Stimulated activated CD8-positive, alpha-beta memory T cell treated with anti-CD3 and anti-CD28 coated beads, Interleukin-7, amount 100 ng/mL, for 1 hour (primary cell): ENCODE results near the gene IL32.
"Not testable (repeated sequence)": the region's sequence is repeated elsewhere in the genome, so short reads cannot be mapped to it uniquely, and the experiment has no call there.

ENCODE experiments used
- DNase-seq, 2 donors: peaks; one replicate each; pipeline ENCODE4 v3.0.0-alpha.2; 2020; ENCODE audit warnings: low read depth in 2 of 2

Gene IL32

GRCh38 chr16:3051494-3051893, 13.9 kb upstream of the IL32 start:
- DNase-seq, result no peak

- DNase-seq, result not testable (repeated sequence)
These were observed 12.7 kb upstream of the IL32 start for GRCh38 chr16:3052571-3053329.

GRCh38 chr16:3053330-3053710, 12.1 kb upstream of the IL32 start:
- DNase-seq, result not testable (repeated sequence)

- DNase-seq, result no peak
These were observed 10.3 kb upstream of the IL32 start for GRCh38 chr16:3054965-3055733.

- DNase-seq, result not testable (repeated sequence)
These were observed 9.7 kb upstream of the IL32 start for GRCh38 chr16:3055734-3056115.

DNA sequence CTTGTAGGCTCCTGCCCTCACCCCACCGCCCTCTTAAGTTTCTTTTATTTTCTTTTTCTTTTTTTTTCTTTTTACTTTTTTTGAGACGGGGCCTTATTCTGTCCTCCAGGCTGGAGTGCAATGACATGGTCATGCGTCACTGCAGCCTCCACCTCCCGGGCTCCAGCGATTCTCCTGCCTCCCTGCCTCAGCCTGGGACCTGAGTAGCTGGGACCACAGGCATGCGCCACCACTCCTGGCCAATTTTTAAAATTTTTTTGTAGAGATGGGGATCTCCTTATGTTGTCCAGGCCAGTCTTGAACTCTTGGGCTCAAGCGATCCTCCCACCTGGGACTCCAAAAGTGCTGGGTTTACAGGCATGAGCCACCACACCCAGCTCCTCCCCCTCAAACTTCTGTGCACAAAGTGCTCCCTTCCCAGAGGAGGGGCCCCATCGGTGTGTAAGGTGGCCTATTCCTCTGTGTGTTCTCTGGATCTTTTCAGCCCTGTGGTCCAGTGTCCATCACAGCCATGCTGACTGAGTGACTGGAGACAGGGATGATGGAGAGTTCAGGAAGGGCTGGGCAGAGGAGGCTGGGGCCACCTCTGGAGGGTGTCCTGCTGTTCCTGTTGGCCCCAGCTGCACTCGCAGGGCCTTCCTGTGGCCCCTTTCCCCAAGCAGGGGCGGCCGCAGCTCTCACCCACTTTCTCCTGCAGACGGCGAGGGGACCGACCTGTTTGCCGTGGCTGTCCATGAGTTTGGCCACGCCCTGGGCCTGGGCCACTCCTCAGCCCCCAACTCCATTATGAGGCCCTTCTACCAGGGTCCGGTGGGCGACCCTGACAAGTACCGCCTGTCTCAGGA, 8.9 kb upstream of the IL32 start:
- no peak for DNase-seq

DNA sequence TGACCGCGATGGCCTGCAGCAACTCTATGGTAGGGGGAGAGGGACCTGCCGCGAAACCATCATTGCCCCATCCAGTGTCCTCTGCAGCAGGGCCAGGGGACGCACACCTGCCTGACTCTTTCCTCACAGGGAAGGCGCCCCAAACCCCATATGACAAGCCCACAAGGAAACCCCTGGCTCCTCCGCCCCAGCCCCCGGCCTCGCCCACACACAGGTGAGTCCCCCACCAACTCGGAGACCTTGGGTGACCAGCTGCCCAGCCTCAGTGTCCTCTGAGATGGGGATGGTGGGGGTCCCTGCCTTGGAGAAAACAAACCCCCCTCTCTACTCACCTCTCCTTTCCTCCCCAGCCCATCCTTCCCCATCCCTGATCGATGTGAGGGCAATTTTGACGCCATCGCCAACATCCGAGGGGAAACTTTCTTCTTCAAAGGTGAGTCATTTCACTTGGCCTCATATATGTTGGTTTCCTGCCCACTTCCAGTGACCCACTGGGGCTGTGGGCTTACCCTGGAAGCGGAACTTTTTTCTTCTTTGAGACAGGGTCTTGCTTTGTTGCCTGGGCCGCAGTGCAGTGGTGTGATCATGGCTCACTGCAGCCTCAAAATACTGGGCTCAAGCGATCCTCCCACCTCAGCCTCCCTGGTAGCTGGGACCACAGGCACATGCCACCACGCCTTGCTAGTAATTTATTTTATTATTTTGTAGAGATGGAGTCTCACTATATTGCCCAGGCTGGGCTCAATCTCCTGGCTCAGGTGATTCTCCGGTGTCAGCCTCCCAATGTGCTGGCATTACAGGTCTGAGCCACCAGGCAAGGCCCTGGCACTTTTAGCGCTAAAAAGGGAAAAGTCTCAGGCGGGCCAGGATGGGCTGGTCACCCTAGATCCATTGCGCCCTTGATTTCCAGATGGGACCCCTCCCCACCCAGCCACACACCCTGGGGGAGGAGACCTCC, 8.0 kb upstream of the IL32 start:
- no peak for DNase-seq

DNA sequence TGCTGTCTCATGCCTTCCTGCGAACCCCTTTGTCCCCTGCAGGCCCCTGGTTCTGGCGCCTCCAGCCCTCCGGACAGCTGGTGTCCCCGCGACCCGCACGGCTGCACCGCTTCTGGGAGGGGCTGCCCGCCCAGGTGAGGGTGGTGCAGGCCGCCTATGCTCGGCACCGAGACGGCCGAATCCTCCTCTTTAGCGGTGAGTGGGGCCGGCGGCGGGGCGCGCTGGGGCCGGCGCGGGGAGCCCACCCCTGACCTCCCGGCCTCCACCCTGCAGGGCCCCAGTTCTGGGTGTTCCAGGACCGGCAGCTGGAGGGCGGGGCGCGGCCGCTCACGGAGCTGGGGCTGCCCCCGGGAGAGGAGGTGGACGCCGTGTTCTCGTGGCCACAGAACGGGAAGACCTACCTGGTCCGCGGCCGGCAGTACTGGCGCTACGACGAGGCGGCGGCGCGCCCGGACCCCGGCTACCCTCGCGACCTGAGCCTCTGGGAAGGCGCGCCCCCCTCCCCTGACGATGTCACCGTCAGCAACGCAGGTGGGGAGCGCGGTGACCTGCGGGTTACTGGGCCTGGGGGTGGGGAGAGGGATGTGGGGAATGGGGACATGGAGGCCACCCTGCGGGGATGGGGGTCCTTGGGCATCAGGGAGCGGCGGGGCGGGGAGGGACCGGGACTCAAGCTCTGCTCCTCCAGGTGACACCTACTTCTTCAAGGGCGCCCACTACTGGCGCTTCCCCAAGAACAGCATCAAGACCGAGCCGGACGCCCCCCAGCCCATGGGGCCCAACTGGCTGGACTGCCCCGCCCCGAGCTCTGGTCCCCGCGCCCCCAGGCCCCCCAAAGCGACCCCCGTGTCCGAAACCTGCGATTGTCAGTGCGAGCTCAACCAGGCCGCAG, 7.1 kb upstream of the IL32 start:
- peak in 1 of 2 donors; percentile 14 for DNase-seq

DNA sequence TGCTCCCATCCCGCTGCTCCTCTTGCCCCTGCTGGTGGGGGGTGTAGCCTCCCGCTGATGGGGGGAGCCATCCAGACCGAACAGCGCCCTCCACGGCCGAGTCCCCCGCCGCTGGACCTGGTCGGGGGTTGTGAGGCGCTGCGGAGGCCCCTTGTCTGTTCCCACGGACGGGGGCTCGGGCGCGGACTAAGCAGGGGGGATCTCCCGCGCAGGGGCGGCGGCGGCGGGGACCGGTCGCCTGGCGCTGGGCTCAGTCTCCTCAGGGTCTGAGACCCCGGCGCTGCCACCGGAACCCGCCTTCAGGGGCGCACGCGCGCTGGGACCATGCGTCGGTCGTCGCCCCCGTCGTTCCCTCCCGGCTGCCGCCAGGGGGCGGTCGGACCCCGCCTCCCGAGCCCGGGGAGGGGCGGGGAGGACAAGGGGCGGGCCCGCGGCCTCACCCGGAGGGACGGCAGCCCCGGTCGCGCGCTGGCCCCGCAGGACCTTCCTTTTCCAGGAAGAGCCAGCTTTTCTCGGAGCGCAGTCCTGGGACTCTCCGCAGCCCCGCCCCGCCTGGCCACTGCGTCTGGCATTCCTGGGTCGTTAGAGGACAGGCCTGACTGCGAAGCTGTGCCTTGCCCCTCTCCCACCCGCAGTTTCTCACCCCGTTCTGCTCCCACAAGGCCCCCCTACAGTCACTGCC, 6.3 kb upstream of the IL32 start:
- DNase-seq, result peak; percentile 77 to 83

GRCh38 chr16:3059723-3060242, 5.7 kb upstream of the IL32 start:
- no peak for DNase-seq

DNA sequence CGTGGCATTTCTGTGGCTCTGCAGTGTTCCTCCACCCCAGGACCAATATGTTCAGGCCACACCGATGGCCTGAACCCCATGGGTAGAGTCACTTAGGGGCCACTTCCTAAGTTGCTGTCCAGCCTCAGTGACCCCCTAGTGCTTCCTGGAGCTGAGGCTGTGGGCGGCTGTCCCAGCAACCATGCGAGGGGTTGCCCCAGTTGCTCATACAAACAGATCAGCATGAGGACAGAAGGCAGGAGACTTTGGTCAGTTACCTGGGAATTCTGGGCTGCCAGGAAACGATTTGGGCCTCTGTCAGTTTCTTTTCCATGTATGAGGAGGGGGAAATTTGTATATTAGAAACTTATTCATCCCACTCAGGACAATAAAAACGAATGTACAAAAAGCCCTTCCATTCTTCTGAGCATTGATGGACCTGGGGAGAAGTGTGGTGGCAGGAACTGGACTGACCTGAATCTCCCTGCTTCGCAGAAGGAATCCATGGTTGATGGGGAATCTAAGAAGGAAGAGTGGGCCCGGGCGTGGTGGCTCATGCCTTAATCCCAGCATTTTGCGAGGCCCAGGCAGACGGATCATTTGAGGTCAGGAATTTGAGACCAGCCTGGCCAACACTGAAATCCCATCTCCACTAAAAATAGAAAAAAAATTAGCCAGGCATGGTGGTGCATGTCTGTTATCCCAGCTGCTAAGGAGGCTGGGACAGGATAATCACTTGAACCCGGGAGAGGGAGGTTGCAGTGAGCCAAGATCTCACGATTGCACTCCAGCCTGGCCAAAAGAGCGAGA, 4.9 kb upstream of the IL32 start:
- DNase-seq, result no peak

DNA sequence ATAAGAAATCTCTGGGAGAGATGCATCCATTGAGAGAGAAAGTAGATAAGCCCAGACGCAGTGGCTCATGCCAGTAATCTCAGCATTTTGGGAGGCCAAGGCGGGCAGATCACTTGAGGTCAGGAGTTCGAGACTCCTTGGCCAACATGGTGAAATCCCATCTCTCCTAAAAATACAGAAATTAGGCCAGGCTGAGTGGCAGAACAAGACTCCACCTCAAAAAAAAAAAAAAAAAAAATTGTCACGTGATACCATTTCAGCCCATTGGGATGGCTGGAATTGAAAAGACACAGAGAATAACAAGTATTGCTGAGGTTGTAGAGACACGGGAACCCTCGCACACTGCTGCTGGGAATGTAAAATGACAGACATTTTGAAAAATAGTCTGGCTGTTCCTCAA, 2.9 kb upstream of the IL32 start:
- DNase-seq, result no peak

DNA sequence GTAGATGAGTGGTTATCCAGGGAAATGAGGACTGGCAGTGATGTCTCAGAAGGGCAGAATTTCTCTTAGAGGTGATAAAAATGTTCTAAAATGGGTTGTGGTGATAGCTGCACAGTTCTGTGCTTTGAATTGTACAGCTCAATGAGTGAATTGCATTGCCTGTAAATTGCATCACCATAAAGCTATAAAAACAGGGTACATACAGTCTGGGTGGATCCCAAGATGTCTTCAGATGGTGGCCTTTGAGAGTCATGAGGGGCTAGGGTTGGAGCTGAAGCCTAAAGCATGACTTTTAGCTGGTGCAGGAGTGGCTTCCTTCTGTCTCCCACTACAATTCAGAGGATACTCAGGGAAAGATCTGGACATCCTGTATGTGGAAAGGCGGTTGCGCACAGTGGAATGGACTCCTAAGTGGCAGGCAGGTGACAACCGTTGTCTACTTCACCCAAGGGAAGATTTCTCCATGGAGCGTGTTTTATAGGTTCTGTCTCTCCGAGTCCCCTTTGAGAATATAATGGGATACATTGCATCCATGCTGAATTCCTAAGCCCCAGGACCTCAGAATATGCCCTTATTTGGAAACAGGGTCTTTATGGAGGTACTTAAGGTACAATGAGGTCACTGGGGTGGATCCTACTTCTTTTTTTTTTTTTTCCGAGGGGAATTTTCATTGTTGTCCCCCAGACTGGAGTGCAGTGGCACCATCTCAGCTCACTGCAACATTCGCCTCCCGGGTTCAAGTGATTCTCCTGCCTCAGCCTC, 1.6 kb upstream of the IL32 start:
- no peak for DNase-seq

- DNase-seq, result no peak
These were observed 451 bp downstream of the IL32 start for GRCh38 chr16:3065742-3066439.

DNA sequence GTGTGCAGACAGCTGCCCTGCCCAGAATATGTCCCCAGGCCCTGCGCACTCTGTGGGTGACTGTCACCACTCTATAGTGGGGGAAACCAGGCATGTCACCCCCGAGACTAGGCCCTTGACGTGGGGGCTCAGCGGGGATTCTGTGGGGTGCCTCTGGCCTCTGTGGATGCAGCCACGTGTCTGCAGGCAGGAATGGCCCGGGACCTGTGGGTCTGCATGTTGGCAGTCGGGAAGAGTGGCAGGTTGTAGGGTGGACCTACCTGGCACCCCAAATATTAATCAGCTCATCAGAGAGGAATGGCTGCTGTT, 954 bp downstream of the IL32 start:
- DNase-seq, result no peak

DNA sequence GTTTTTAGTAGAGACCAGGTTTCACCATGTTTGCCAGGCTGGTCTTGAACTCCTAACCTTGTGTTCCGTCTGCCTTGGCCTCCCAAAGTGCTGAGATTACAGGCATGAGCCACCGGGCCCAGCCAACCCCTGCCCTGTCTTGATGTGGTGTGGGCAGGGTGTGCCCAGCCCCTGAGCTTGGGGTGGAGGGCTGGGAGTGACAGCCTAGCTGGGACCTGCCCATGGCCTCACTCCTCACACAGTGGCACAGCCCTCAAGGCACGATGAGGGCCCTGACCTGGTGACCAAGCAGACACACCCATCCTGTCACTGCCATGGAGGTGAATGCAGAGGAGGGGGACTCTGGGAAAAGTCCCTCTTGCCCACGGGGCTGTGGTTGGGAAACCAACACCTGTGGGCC, 3.0 kb downstream of the IL32 start:
- DNase-seq, result no peak

- DNase-seq, result not testable (repeated sequence)
These were observed 3.7 kb downstream of the IL32 start for GRCh38 chr16:3069146-3069545.
